Psoas muscle (tissue), 8 donors: ENCODE data around the gene CES2. TPM values are rescaled to one million over a fixed set of nuclear protein-coding genes. Genes with fewer than 3 reads are reported as not detected.

ENCODE experiments used
- ATAC-seq, 4 donors: fragments of 200-7000 bp; cut with Tn5 transposase; one replicate each; pipeline ENCODE4 v1.9.1; 2020; ENCODE audit warnings: moderate library complexity in 3 of 4, mild to moderate bottlenecking in 2 of 4
- DNase-seq, 2 donors: peaks; one replicate each; pipeline ENCODE4 v3.0.0-alpha.2; 2020
- H3K27ac ChIP-seq: fragments of 200-600 bp; one replicate; pipeline ENCODE4 v1.8.0; 2022
- H3K27me3 ChIP-seq, 3 donors: fragments of 200-600 bp in 1 of 3; one replicate each; pipeline versions ENCODE4 v1.6.1 to v1.8.0; 2013 to 2022; ENCODE audit warnings: low read length in 2 of 3, mild to moderate bottlenecking in 2 of 3, moderate library complexity in 1 of 3; ENCODE audit not compliant: insufficient read depth in 3 of 3
- H3K36me3 ChIP-seq, 2 donors: fragments of 200-600 bp in 1 of 2; one replicate each; pipeline versions ENCODE4 v1.6.1 to v1.8.0; 2013 to 2022; ENCODE audit warnings: low read depth in 1 of 2, mild to moderate bottlenecking in 1 of 2, moderate library complexity in 1 of 2; ENCODE audit not compliant: insufficient read depth in 1 of 2
- H3K4me1 ChIP-seq: fragments of 200-600 bp; one replicate; pipeline ENCODE4 v1.8.0; 2022
- H3K4me3 ChIP-seq: fragments of 200-600 bp; one replicate; pipeline ENCODE4 v1.8.0; 2022; ENCODE audit warnings: mild to moderate bottlenecking
- H3K9me3 ChIP-seq: fragments of 200-600 bp; one replicate; pipeline ENCODE4 v1.8.0; 2022
- WGBS, 3 donors: extraction: QIAGEN DNeasy Blood & Tissue Kit; methylation state at CpG; one replicate each; pipeline versions ENCODE4 v1.1.6 to v1.1.7; 2013; 5-methylcytosine and 5-hydroxymethylcytosine counted together
- intact Hi-C, 2 donors: fragments of 100-400 bp; cut with DNase I; formaldehyde crosslinking; loops; one replicate each; pipeline versions ENCODE4 v1.11.0 to v1.14.2; 2022
- polyA plus RNA-seq, 3 donors: library from polyadenylated mRNA; stranded (reverse); fragments of 200-250 nt; gene quantifications; one replicate each; pipeline ENCODE4 v1.2.3, GENCODE V29; 2013
- total RNA-seq, 4 donors: library from RNA; stranded (reverse); fragmentation: NEBNext Ultra II Directional in 2 of 4; extraction: Animal tissue kit (Norgen Biotek cat#: 25700) in 2 of 4; gene quantifications; one replicate each; pipeline versions ENCODE4 v1.2.1 to v1.2.4, GENCODE V29; 2021 to 2023
- TF ChIP-seq, protein P1 (sequence below): fragments of 200-600 bp; IDR thresholded peaks from one replicate; pipeline ENCODE4 v1.8.0; 2022; ENCODE audit warnings: antibody characterized with exemption
- donor health status: healthy with polysubstance abuse.
- donor health status: DM: no; HTN: no; CAD: no; lungs with moderate emphysema.
- donor health status: Bipolar disorder and iron deficiency.
- donor health status: healthy.
- donor health status: DM: yes; HTN: yes; CAD: no.
- donor health status: DM: no; HTN: no; CAD: no.
- donor health status: DM: no; HTN: no; CAD: no.
- donor health status: DM: yes; HTN: yes; CAD: no.

Gene CES2
- total and polyA plus RNA-seq, 7 donors: 12.8 to 92.8 (median 22.7) TPM

- WGBS, 3 donors: 83 to 93% (median 91%) methylated on average over 6 of the region's 6 CpGs
- no peaks in the 10 kb centered on the region for H3K9me3 ChIP-seq
- no peaks in the 10 kb centered on the region for H3K27me3 ChIP-seq
- H3K4me3 ChIP-seq: no peak overlapping the region
- H3K4me1 ChIP-seq: no peaks in the 10 kb centered on the region
- H3K27ac ChIP-seq: no peak overlapping the region
- no peak for DNase-seq
- no peak for ATAC-seq
- intact Hi-C loops: no loop called here
- TF ChIP-seq, protein P1, sequence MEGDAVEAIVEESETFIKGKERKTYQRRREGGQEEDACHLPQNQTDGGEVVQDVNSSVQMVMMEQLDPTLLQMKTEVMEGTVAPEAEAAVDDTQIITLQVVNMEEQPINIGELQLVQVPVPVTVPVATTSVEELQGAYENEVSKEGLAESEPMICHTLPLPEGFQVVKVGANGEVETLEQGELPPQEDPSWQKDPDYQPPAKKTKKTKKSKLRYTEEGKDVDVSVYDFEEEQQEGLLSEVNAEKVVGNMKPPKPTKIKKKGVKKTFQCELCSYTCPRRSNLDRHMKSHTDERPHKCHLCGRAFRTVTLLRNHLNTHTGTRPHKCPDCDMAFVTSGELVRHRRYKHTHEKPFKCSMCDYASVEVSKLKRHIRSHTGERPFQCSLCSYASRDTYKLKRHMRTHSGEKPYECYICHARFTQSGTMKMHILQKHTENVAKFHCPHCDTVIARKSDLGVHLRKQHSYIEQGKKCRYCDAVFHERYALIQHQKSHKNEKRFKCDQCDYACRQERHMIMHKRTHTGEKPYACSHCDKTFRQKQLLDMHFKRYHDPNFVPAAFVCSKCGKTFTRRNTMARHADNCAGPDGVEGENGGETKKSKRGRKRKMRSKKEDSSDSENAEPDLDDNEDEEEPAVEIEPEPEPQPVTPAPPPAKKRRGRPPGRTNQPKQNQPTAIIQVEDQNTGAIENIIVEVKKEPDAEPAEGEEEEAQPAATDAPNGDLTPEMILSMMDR: no peak
- H3K36me3 ChIP-seq: peaks cover 0 to 33% of the 10 kb centered on the region in 2 donors
These were observed 46.4 kb upstream of the CES2 start for GRCh38 chr16:66888647-66889615.

- Histone ChIP-seq H3K4me3 (no peak overlapping the region), H3K36me3 (peaks cover 0 to 26% of the 10 kb centered on the region in 2 donors), H3K27ac (no peak overlapping the region), H3K9me3 (no peaks in the 10 kb centered on the region), H3K4me1 (no peaks in the 10 kb centered on the region), H3K27me3 (no peaks in the 10 kb centered on the region)
- DNase-seq (no peak), ATAC-seq (peak in 1 of 4 donors; percentile 20)
- TF ChIP-seq, protein P1: no peak
- intact Hi-C loops: loop anchor here (5.0 to 10.0 kb wide), 2 partner anchors 65 to 268 kb away; partner anchors contain the start of genes FBXL8 (in 1 of the 2) and TRADD (in 1 of the 2)
- 30 to 67% (median 45%) methylated on average over 3 to 4 of the region's 4 CpGs for WGBS, 3 donors
These were observed 45.7 kb upstream of the CES2 start for GRCh38 chr16:66889622-66890021.

DNA sequence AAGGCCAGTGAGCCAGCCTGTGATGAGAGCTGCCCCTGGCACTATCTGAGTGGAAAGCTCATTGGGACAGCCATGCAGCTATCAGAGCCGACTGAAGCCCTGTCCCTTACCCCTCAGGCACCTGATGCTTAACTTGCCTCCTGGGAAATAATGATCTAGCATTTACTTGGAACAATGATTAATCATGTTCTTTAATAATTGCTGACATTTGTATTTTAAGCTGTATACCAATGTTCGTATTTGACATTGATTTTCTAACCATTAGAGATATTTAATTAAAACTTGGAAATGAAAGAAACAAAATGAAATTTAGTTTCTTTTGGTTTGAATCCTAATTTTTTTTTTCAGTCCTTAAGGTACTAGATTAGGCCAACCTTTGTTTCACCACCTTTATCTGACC, 44.5 kb upstream of the CES2 start:
- Histone ChIP-seq H3K27ac (no peak overlapping the region), H3K9me3 (no peaks in the 10 kb centered on the region), H3K36me3 (peaks cover 0 to 14% of the 10 kb centered on the region in 2 donors), H3K4me3 (no peak overlapping the region), H3K27me3 (no peaks in the 10 kb centered on the region), H3K4me1 (no peaks in the 10 kb centered on the region)
- DNase-seq: peak in 1 of 2 donors; percentile 8
- no peak for ATAC-seq
- TF ChIP-seq, protein P1: no peak
- intact Hi-C loops: loop anchor here (5.0 to 10.0 kb wide), 2 partner anchors 64 to 267 kb away; partner anchors contain the start of genes FBXL8 (in 1 of the 2) and TRADD (in 1 of the 2)
- WGBS, 3 donors: 45 to 62% (median 61%) methylated on average over 2 of the region's 2 CpGs

- ATAC-seq: no peak
- intact Hi-C loops: loop anchor here (5.0 to 10.0 kb wide), 2 partner anchors 63 to 266 kb away; partner anchors contain the start of genes FBXL8 (in 1 of the 2) and TRADD (in 1 of the 2)
- peaks cover 0 to 9% of the 10 kb centered on the region in 2 donors for H3K36me3 ChIP-seq
- H3K9me3 ChIP-seq: no peaks in the 10 kb centered on the region
- peak in 1 of 2 donors; percentile 4 for DNase-seq
- H3K4me3 ChIP-seq: no peak overlapping the region
- WGBS, 3 donors: 68 to 87% (median 72%) methylated on average over 4 of the region's 4 CpGs
- TF ChIP-seq, protein P1: no peak
- H3K27ac ChIP-seq: no peak overlapping the region
- no peaks in the 10 kb centered on the region for H3K27me3 ChIP-seq
- no peaks in the 10 kb centered on the region for H3K4me1 ChIP-seq
These were observed 44.0 kb upstream of the CES2 start for GRCh38 chr16:66891360-66891759.
